Measurements from ENCODE around the gene ARID5A.

GRCh38 chr2:96525211-96525507 lies 11.4 kb upstream of the ARID5A start:
- TF ChIP-seq CTCF (IDR thresholded peaks at IDR 0.05) (no peak), POLR2A (IDR thresholded peaks at IDR 0.05) (no peak), POLR2AphosphoS5 (IDR thresholded peaks at IDR 0.05) (no peak)
